ENCODE data around the gene AKAP1. TPM values are rescaled to one million over a fixed set of nuclear protein-coding genes. Genes with fewer than 3 reads are reported as not detected.

Gene AKAP1
- polyA plus RNA-seq, 4 donors: 28.9 to 97.7 (median 55.4) TPM

DNA sequence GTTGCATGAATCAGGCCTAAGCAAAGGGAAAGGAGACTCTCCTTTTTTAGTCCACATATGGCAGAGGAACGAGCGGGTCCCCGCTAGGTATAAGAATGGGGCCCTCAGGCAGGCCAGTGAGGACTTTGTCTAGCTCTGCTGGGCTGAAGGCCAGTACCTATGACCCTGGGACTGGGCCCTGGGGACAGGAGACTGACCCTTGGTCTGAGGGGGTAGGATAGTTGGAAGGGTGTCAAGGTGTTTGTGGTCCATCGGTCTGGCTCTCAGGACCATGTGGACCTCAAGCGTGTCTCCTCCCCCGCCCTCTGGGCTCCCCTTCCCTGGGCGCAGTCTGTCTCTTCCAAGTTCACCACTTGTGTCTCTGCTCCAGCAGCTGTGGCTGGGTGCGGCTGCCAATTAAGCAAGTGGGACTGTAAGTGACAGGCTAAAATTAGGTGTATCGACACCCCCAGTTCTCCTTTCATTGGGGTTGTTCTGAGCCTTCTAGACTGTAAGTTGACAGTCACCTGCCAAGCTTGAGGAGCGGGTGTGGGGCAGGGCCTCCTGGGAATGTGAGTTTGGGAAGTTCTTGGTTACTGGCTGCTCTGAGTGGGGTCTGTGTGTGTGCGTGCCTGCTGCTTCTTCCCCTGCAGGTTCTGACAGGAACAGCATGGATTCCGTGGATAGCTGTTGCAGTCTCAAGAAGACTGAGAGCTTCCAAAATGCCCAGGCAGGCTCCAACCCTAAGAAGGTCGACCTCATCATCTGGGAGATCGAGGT lies 24.5 kb downstream of the AKAP1 start:
- Histone ChIP-seq H3K4me1 (ENCODE audit: control insufficient read depth in 3 of 3, insufficient read depth in 2 of 3, low read depth in 1 of 3, low read length in 2 of 3) (peaks cover 10 to 64% (median 20%) of the 10 kb centered on the region in 3 donors), H3K9me3 (ENCODE audit: control insufficient read depth in 2 of 2, insufficient read depth in 1 of 2, low read depth in 1 of 2, low read length in 1 of 2) (peaks cover 0 to 4% of the 10 kb centered on the region in 2 donors), H3K4me3 (ENCODE audit: low read depth in 1 of 3, low read length in 3 of 3) (no peak overlapping the region), H3K27me3 (ENCODE audit: control insufficient read depth in 3 of 3, insufficient read depth in 3 of 3, low read length in 3 of 3) (no peaks in the 10 kb centered on the region), H3K36me3 (ENCODE audit: control insufficient read depth in 3 of 3, insufficient read depth in 2 of 3, low read depth in 1 of 3, low read length in 3 of 3) (peaks cover 0 to 83% (median 5%) of the 10 kb centered on the region in 3 donors), H3K27ac (ENCODE audit: low read depth in 1 of 3, low read length in 2 of 3) (peak overlapping the region in 2 of 3 donors; percentile 49 to 96)
- FAIRE-seq (no peak), DNase-seq (no peak)
- 41 to 58% (median 51%) methylated on average over 12 to 14 of the region's 14 CpGs for WGBS, 3 donors

DNA sequence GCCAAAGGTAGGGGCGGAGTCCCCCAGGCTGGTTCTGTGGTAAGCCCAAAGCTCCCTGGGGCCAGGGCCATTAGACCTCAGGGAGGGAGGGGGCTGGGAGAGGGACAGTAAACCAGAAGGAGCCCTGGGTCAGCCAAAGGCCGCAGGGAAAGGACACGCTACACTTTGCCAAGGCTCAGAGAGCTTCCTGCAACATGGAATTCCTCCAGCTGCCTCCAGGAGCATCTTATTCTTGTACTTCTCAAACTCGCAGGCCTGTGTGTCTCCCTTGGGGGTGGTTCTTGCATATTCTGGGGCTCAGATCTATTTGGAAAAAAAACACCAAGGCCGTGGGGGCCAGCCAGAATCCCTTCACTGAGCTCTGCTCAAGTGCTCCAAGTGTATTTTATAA lies 25.1 kb downstream of the AKAP1 start:
- FAIRE-seq: no peak
- Histone ChIP-seq H3K27me3 (ENCODE audit: control insufficient read depth in 3 of 3, insufficient read depth in 3 of 3, low read length in 3 of 3) (no peaks in the 10 kb centered on the region), H3K4me3 (ENCODE audit: low read depth in 1 of 3, low read length in 3 of 3) (no peak overlapping the region), H3K4me1 (ENCODE audit: control insufficient read depth in 3 of 3, insufficient read depth in 2 of 3, low read depth in 1 of 3, low read length in 2 of 3) (peaks cover 10 to 59% (median 20%) of the 10 kb centered on the region in 3 donors), H3K36me3 (ENCODE audit: control insufficient read depth in 3 of 3, insufficient read depth in 2 of 3, low read depth in 1 of 3, low read length in 3 of 3) (peaks cover 0 to 86% (median 8%) of the 10 kb centered on the region in 3 donors), H3K27ac (ENCODE audit: low read depth in 1 of 3, low read length in 2 of 3) (peak overlapping the region in 1 of 3 donors; percentile 96), H3K9me3 (ENCODE audit: control insufficient read depth in 2 of 2, insufficient read depth in 1 of 2, low read depth in 1 of 2, low read length in 1 of 2) (peaks cover 0 to 4% of the 10 kb centered on the region in 2 donors)
- whole genome bisulfite sequencing, 3 donors: 43 to 66% (median 65%) methylated on average over 5 of the region's 5 CpGs
- no peak for DNase-seq

DNA sequence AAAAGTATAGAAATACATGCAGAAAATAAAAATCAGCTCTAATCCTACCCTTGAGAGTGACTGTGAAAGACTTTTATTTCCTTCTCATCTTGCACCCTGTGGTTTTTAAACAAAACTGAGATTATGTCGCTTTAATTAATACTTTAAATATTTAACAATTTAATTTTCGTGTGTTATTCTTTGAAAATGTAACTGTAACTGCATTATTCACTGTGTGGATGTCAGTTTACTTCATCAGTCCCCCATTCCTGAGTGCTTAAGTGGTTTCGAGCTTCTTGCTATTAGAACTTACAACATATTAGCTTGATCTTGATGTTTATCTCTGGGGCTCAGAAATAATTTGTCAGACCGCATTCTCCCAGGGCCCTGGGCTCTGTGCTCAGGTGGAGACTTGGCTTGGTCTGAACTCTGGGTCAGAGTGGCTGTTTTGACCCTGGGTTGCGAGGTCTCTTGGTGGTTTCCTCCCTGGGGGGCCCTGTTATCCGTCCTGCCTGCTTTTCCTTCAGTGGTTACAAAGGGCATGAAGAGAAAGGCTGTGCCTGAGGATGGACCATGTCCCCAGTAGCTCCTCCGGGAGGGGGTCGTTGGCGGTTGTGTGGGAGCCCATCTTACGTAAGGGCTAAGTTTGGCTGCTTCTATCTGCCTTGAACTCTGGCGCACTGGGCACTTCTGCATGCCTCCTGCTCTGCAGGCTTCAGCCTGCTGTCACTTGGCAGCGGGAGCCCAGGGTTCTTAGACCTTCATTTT lies 25.7 kb downstream of the AKAP1 start:
- no peak for FAIRE-seq
- WGBS, 3 donors: 67 to 71% (median 69%) methylated on average over 12 of the region's 12 CpGs
- H3K27me3 ChIP-seq (ENCODE audit: control insufficient read depth in 3 of 3, insufficient read depth in 3 of 3, low read length in 3 of 3): no peaks in the 10 kb centered on the region
- peaks cover 10 to 53% (median 17%) of the 10 kb centered on the region in 3 donors for H3K4me1 ChIP-seq (ENCODE audit: control insufficient read depth in 3 of 3, insufficient read depth in 2 of 3, low read depth in 1 of 3, low read length in 2 of 3)
- H3K36me3 ChIP-seq (ENCODE audit: control insufficient read depth in 3 of 3, insufficient read depth in 2 of 3, low read depth in 1 of 3, low read length in 3 of 3): peaks cover 0 to 86% (median 13%) of the 10 kb centered on the region in 3 donors
- no peak for DNase-seq
- H3K27ac ChIP-seq (ENCODE audit: low read depth in 1 of 3, low read length in 2 of 3): no peak overlapping the region
- peaks cover 0 to 4% of the 10 kb centered on the region in 2 donors for H3K9me3 ChIP-seq (ENCODE audit: control insufficient read depth in 2 of 2, insufficient read depth in 1 of 2, low read depth in 1 of 2, low read length in 1 of 2)
- H3K4me3 ChIP-seq (ENCODE audit: low read depth in 1 of 3, low read length in 3 of 3): no peak overlapping the region

DNA sequence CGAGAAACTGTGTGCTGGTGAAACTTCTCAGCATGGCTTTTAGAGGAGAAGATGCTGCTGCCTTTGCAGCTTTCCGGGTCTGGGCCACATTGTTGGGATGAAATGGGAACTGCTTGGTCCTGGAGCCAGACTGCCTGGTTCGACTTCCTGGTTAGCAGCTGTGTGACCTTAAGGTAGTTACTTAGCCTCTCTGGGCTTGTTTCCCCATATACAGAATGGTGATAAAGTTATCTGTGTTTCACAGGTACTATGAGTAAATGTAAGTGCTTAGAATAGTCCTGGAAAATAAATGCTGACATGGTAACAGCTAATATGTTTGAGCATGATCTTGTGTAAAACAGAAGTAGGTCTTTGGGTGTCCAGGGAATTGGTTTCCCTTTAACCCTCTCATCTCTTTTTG lies 26.3 kb downstream of the AKAP1 start:
- 76 to 85% (median 77%) methylated on average over 3 of the region's 3 CpGs for WGBS, 3 donors
- FAIRE-seq: no peak
- H3K36me3 ChIP-seq (ENCODE audit: control insufficient read depth in 3 of 3, insufficient read depth in 2 of 3, low read depth in 1 of 3, low read length in 3 of 3): peaks cover 0 to 86% (median 18%) of the 10 kb centered on the region in 3 donors
- H3K9me3 ChIP-seq (ENCODE audit: control insufficient read depth in 2 of 2, insufficient read depth in 1 of 2, low read depth in 1 of 2, low read length in 1 of 2): peaks cover 0 to 4% of the 10 kb centered on the region in 2 donors
- H3K27me3 ChIP-seq (ENCODE audit: control insufficient read depth in 3 of 3, insufficient read depth in 3 of 3, low read length in 3 of 3): no peaks in the 10 kb centered on the region
- no peak for DNase-seq
- no peak overlapping the region for H3K27ac ChIP-seq (ENCODE audit: low read depth in 1 of 3, low read length in 2 of 3)
- H3K4me3 ChIP-seq (ENCODE audit: low read depth in 1 of 3, low read length in 3 of 3): no peak overlapping the region
- H3K4me1 ChIP-seq (ENCODE audit: control insufficient read depth in 3 of 3, insufficient read depth in 2 of 3, low read depth in 1 of 3, low read length in 2 of 3): peaks cover 10 to 47% (median 13%) of the 10 kb centered on the region in 3 donors

DNA sequence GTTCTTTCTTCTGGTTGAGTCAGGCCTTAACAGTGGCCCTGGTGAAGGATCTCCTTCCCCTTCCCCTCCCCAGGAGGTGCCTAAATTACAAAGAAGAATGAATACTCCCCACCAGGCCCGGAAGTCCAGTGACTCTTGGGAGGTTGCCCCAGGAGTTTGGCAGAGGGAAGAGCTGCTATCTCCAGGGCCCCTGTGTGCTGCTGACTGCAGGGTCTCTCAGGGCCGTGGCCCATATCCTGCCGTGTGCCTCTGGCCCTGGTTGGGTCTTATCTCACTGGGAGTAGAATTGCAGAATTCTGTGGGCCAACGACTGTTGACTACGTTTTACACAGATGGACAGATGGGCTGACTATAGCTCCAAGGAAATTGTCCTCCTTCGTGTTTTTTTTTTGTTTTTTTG lies 28.0 kb downstream of the AKAP1 start:
- H3K27ac ChIP-seq (ENCODE audit: low read depth in 1 of 3, low read length in 2 of 3): no peak overlapping the region
- H3K27me3 ChIP-seq (ENCODE audit: control insufficient read depth in 3 of 3, insufficient read depth in 3 of 3, low read length in 3 of 3): no peaks in the 10 kb centered on the region
- H3K9me3 ChIP-seq (ENCODE audit: control insufficient read depth in 2 of 2, insufficient read depth in 1 of 2, low read depth in 1 of 2, low read length in 1 of 2): no peaks in the 10 kb centered on the region
- 86 to 88% (median 87%) methylated on average over 6 of the region's 6 CpGs for WGBS, 3 donors
- peaks cover 7 to 89% (median 31%) of the 10 kb centered on the region in 3 donors for H3K36me3 ChIP-seq (ENCODE audit: control insufficient read depth in 3 of 3, insufficient read depth in 2 of 3, low read depth in 1 of 3, low read length in 3 of 3)
- FAIRE-seq (no peak), DNase-seq (no peak)
- no peak overlapping the region for H3K4me3 ChIP-seq (ENCODE audit: low read depth in 1 of 3, low read length in 3 of 3)
- H3K4me1 ChIP-seq (ENCODE audit: control insufficient read depth in 3 of 3, insufficient read depth in 2 of 3, low read depth in 1 of 3, low read length in 2 of 3): peaks cover 5 to 33% (median 10%) of the 10 kb centered on the region in 3 donors

DNA sequence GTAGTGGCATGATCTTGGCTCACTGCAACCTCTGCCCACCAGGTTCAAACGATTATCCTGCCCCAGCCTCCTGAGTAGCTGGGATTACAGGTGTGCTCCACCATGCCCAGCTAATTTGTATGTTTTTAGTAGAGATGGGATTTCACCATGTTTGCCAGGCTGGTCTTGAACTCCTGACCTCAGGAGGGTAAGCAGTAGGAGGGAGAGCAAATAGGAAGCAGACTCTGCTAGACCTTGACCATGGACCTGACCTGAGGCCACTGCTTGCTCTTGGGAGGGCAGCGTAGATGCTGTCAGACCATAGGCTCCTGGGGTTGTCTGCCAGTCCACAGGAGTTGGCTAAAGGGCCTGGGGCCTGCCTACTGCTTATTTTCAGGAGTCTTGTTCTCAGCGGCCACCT lies 28.6 kb downstream of the AKAP1 start:
- no peak overlapping the region for H3K27ac ChIP-seq (ENCODE audit: low read depth in 1 of 3, low read length in 2 of 3)
- FAIRE-seq (no peak), DNase-seq (no peak)
- H3K36me3 ChIP-seq (ENCODE audit: control insufficient read depth in 3 of 3, insufficient read depth in 2 of 3, low read depth in 1 of 3, low read length in 3 of 3): peaks cover 7 to 91% (median 36%) of the 10 kb centered on the region in 3 donors
- H3K27me3 ChIP-seq (ENCODE audit: control insufficient read depth in 3 of 3, insufficient read depth in 3 of 3, low read length in 3 of 3): no peaks in the 10 kb centered on the region
- WGBS, 3 donors: 88 to 95% (median 93%) methylated on average over 3 of the region's 3 CpGs
- H3K9me3 ChIP-seq (ENCODE audit: control insufficient read depth in 2 of 2, insufficient read depth in 1 of 2, low read depth in 1 of 2, low read length in 1 of 2): no peaks in the 10 kb centered on the region
- H3K4me3 ChIP-seq (ENCODE audit: low read depth in 1 of 3, low read length in 3 of 3): no peak overlapping the region
- H3K4me1 ChIP-seq (ENCODE audit: control insufficient read depth in 3 of 3, insufficient read depth in 2 of 3, low read depth in 1 of 3, low read length in 2 of 3): peaks cover 5 to 27% (median 7%) of the 10 kb centered on the region in 3 donors

DNA sequence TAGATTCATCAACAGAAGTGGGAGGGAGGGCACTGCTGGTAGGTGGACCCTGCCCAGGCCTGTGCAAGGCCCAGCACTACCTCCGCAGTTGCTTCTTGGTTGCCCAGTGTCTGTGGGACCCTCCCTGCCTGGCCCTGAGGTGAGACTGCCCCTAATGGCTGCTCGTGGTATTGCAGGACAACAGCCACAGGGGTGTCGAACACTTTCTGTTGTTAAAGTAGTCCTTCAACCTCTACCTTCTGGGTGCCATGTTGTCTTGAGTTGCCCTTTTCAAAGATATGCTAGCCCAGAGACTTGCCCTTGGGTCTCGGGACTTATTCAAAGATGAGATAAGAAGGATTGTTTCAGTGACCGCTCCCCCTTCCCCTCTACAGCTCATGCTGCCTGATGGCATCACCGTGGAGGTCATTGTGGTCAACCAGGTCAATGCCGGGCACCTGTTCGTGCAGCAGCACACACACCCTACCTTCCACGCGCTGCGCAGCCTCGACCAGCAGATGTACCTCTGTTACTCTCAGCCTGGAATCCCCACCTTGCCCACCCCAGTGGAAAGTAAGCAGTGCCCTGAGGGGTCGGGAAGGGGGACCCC lies 29.1 kb downstream of the AKAP1 start:
- Histone ChIP-seq H3K36me3 (ENCODE audit: control insufficient read depth in 3 of 3, insufficient read depth in 2 of 3, low read depth in 1 of 3, low read length in 3 of 3) (peaks cover 10 to 91% (median 36%) of the 10 kb centered on the region in 3 donors), H3K9me3 (ENCODE audit: control insufficient read depth in 2 of 2, insufficient read depth in 1 of 2, low read depth in 1 of 2, low read length in 1 of 2) (no peaks in the 10 kb centered on the region), H3K27me3 (ENCODE audit: control insufficient read depth in 3 of 3, insufficient read depth in 3 of 3, low read length in 3 of 3) (no peaks in the 10 kb centered on the region), H3K4me1 (ENCODE audit: control insufficient read depth in 3 of 3, insufficient read depth in 2 of 3, low read depth in 1 of 3, low read length in 2 of 3) (peaks cover 4 to 22% (median 5%) of the 10 kb centered on the region in 3 donors), H3K27ac (ENCODE audit: low read depth in 1 of 3, low read length in 2 of 3) (no peak overlapping the region), H3K4me3 (ENCODE audit: low read depth in 1 of 3, low read length in 3 of 3) (no peak overlapping the region)
- FAIRE-seq: no peak
- peak; percentile 44 to 65 for DNase-seq
- WGBS, 3 donors: 81 to 85% (median 82%) methylated on average over 13 of the region's 13 CpGs

DNA sequence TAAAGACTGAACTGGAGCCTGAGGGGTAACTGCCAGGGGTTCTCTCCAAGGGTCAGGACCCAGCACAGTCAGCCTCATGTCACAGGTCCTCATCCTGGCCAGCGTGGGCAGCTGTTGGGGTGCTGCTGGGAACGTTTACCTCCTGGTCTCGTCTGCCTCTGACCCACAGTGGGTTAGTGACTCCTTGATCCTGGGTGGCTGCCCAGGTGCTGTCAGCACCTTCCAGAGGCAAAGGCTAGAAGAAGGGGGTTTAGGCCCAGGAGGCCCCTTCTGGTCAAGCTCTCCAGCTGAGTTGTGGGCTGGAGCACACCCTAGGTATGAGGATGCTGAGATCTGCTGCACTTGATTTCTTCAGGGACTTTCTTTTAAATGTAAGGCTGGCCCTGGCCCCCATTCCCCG lies 30.3 kb downstream of the AKAP1 start:
- DNase-seq: no peak
- no peaks in the 10 kb centered on the region for H3K27me3 ChIP-seq (ENCODE audit: control insufficient read depth in 3 of 3, insufficient read depth in 3 of 3, low read length in 3 of 3)
- H3K4me1 ChIP-seq (ENCODE audit: control insufficient read depth in 3 of 3, insufficient read depth in 2 of 3, low read depth in 1 of 3, low read length in 2 of 3): peaks cover 0 to 10% (median 0%) of the 10 kb centered on the region in 3 donors
- H3K9me3 ChIP-seq (ENCODE audit: control insufficient read depth in 2 of 2, insufficient read depth in 1 of 2, low read depth in 1 of 2, low read length in 1 of 2): no peaks in the 10 kb centered on the region
- 86 to 92% (median 89%) methylated on average over 4 of the region's 4 CpGs for WGBS, 3 donors
- no peak overlapping the region for H3K27ac ChIP-seq (ENCODE audit: low read depth in 1 of 3, low read length in 2 of 3)
- H3K36me3 ChIP-seq (ENCODE audit: control insufficient read depth in 3 of 3, insufficient read depth in 2 of 3, low read depth in 1 of 3, low read length in 3 of 3): peaks cover 10 to 87% (median 40%) of the 10 kb centered on the region in 3 donors
- no peak for FAIRE-seq
- no peak overlapping the region for H3K4me3 ChIP-seq (ENCODE audit: low read depth in 1 of 3, low read length in 3 of 3)
